Right hindlimb (tissue), 1 donor: ENCODE data around the gene PFN1.

Experiments
- DNase-seq: peaks from one replicate; pipeline ENCODE4 v3.0.0-alpha.2; 2018

Gene PFN1

GRCh38 chr17:4967539-4968485, 19.5 kb upstream of the PFN1 start, which contains the start of gene SPAG7:
Gene SPAG7 (minus strand): TSS chr17:4967817. CDS start chr17:4967804, 13 bp downstream.
- DNase-seq = peak; percentile 98

GRCh38 chr17:4966844-4967538, 18.7 kb upstream of the PFN1 start:
- DNase-seq = peak; percentile 100

- DNase-seq = no peak
Observed at GRCh38 chr17:4965311-4965986, 17.1 kb upstream of the PFN1 start.

- no peak for DNase-seq
Observed at GRCh38 chr17:4960279-4960922, 12.1 kb upstream of the PFN1 start.

- DNase-seq = no peak
Observed at GRCh38 chr17:4959261-4959965, 11.1 kb upstream of the PFN1 start.

- DNase-seq = no peak
Observed at GRCh38 chr17:4958102-4958501, 9.8 kb upstream of the PFN1 start.

- no peak for DNase-seq
Observed at GRCh38 chr17:4956493-4957061, 8.2 kb upstream of the PFN1 start.

- no peak for DNase-seq
Observed at GRCh38 chr17:4955091-4955490, 6.8 kb upstream of the PFN1 start.

GRCh38 chr17:4953451-4953961, 5.2 kb upstream of the PFN1 start:
- peak; percentile 81 for DNase-seq

GRCh38 chr17:4951486-4951885, 3.2 kb upstream of the PFN1 start:
- DNase-seq = no peak

GRCh38 chr17:4950746-4951204, 2.4 kb upstream of the PFN1 start, which contains the start of gene ENO3:
Gene ENO3 (plus strand): TSS chr17:4951119. CDS start chr17:4951830, 711 bp downstream.
- peak; percentile 59 for DNase-seq

GRCh38 chr17:4950075-4950745, 1.9 kb upstream of the PFN1 start:
- DNase-seq = peak; percentile 55

- DNase-seq = peak; percentile 78
Observed at GRCh38 chr17:4949321-4950074, 1.2 kb upstream of the PFN1 start.

- DNase-seq = peak; percentile 94
Observed at GRCh38 chr17:4948931-4949320, 596 bp upstream of the PFN1 start.

- DNase-seq = peak; percentile 81
Observed at GRCh38 chr17:4947411-4948165, 742 bp downstream of the PFN1 start.

GRCh38 chr17:4947010-4947410, 1.3 kb downstream of the PFN1 start:
- peak; percentile 31 for DNase-seq

- no peak for DNase-seq
Observed at GRCh38 chr17:4946312-4946976, 1.9 kb downstream of the PFN1 start.

- no peak for DNase-seq
Observed at GRCh38 chr17:4945944-4946280, 2.4 kb downstream of the PFN1 start.
